Right lobe of liver (tissue), 6 donors: ENCODE measurements around the gene MBP. TPM values are rescaled to one million over a fixed set of nuclear protein-coding genes. Genes with fewer than 3 reads are reported as not detected.
"Not testable (repeated sequence)": the region's sequence is repeated elsewhere in the genome, so short reads cannot be mapped to it uniquely, and the experiment has no call there.

Source experiments
- ATAC-seq, 4 donors: fragments of 200-7000 bp; cut with Tn5 transposase; one replicate each; pipeline ENCODE4 v1.9.1; 2020; ENCODE audit warnings: mild to moderate bottlenecking in 4 of 4, moderate library complexity in 4 of 4
- DNase-seq, 3 donors: peaks; one replicate each; pipeline ENCODE4 v3.0.0-alpha.2; 2020
- H3K27ac ChIP-seq, 3 donors: fragments of 200-600 bp; one replicate each; pipeline ENCODE4 v1.8.0; 2022
- H3K27me3 ChIP-seq, 2 donors: fragments of 200-600 bp; one replicate each; pipeline ENCODE4 v1.8.0; 2022
- H3K36me3 ChIP-seq, 4 donors: fragments of 200-600 bp; sonication (generic) in 1 of 4; one replicate each; pipeline versions ENCODE4 v1.5.1 to v1.8.0; 2017 to 2022; ENCODE audit warnings: control low read depth in 1 of 4
- H3K4me1 ChIP-seq, 4 donors: fragments of 200-600 bp; sonication (generic) in 1 of 4; one replicate each; pipeline versions ENCODE4 v1.5.1 to v1.8.0; 2017 to 2022; ENCODE audit warnings: control low read depth in 1 of 4
- H3K4me3 ChIP-seq, 3 donors: fragments of 200-600 bp; one replicate each; pipeline ENCODE4 v1.8.0; 2022
- H3K9me3 ChIP-seq, 4 donors: fragments of 200-600 bp; sonication (generic) in 1 of 4; one replicate each; pipeline versions ENCODE4 v1.5.1 to v1.8.0; 2017 to 2022; ENCODE audit warnings: control low read depth in 1 of 4
- CTCF ChIP-seq, 4 donors: fragments of 200-600 bp in 3 of 4; fragments of 450-650 bp in 1 of 4; IDR thresholded peaks; one replicate each; pipeline versions ENCODE4 v1.5.1 to v1.8.0; 2016 to 2022; ENCODE audit warnings: antibody characterized with exemption in 4 of 4, mild to moderate bottlenecking in 2 of 4
- POLR2A ChIP-seq: fragments of 450-650 bp; IDR thresholded peaks from one replicate; pipeline ENCODE4 v1.6.1; 2017; ENCODE audit warnings: antibody characterized with exemption, mild to moderate bottlenecking
- WGBS: methylation state at CpG from one replicate; pipeline ENCODE4 v1.1.6; 2018; ENCODE audit warnings: low coverage, low lambda C conversion rate; ENCODE audit not compliant: insufficient coverage; ENCODE audit errors: missing lambda C conversion rate; 5-methylcytosine and 5-hydroxymethylcytosine counted together
- intact Hi-C, 2 donors: fragments of 100-400 bp; cut with DNase I; formaldehyde crosslinking; loops; one replicate each; pipeline versions ENCODE4 v1.11.2 to v1.14.1; 2022
- total RNA-seq, 6 experiments: library from RNA; depleted of rRNA in 2 of 6; stranded (reverse); fragments of >200 nt in 2 of 6; fragmentation: NEBNext Ultra II Directional in 3 of 6; extraction: Animal tissue kit (Norgen Biotek cat#: 25700) in 3 of 6; gene quantifications; one replicate each; pipeline versions ENCODE4 v1.1.0 to v1.2.4, GENCODE V29; 2016 to 2023
- donor health status: DM: no; HTN: yes; CAD: no.
- donor health status: DM: no; HTN: no; CAD: no.
- donor health status: DM: no; HTN: no; CAD: no.
- donor health status: DM: no; HTN: yes; CAD: no.
- donor health status: DM: no; HTN: yes; CAD: no.

Gene MBP
- total RNA-seq, 6 experiments from 2014 or later = 24.0 to 40.8 (median 27.6) TPM

DNA sequence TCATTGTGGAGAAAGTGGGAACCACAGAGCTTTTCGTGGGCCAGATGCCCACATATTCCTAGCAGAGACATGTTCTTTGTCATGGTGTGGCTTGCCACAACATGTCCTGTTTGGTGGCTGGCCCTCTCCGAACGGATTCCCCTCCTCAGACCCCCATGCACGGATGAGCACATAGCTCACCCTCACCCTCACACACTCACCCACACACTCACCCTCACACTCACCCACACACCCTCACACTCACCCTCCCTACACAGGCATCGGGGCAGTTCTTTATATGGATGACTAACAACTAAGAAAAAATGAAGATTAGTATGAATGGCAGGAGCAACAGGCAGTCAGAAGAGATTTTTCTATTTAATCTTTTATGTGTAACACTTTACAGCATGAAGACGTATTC lies 160.3 kb downstream of the MBP start:
- Histone ChIP-seq H3K4me3 (no peak overlapping the region), H3K36me3 (peaks cover 0 to 6% (median 0%) of the 10 kb centered on the region in 4 donors), H3K27ac (no peak overlapping the region), H3K27me3 (no peaks in the 10 kb centered on the region), H3K9me3 (no peaks in the 10 kb centered on the region), H3K4me1 (no peaks in the 10 kb centered on the region)
- no peak for DNase-seq
- intact Hi-C loops = no loop called here
- TF ChIP-seq CTCF (IDR thresholded peaks at IDR 0.05) (no peak), POLR2A (no peak)
- ATAC-seq = peak in 1 of 4 donors; percentile 31
- 84% methylated on average over 5 of the region's 6 CpGs for WGBS

DNA sequence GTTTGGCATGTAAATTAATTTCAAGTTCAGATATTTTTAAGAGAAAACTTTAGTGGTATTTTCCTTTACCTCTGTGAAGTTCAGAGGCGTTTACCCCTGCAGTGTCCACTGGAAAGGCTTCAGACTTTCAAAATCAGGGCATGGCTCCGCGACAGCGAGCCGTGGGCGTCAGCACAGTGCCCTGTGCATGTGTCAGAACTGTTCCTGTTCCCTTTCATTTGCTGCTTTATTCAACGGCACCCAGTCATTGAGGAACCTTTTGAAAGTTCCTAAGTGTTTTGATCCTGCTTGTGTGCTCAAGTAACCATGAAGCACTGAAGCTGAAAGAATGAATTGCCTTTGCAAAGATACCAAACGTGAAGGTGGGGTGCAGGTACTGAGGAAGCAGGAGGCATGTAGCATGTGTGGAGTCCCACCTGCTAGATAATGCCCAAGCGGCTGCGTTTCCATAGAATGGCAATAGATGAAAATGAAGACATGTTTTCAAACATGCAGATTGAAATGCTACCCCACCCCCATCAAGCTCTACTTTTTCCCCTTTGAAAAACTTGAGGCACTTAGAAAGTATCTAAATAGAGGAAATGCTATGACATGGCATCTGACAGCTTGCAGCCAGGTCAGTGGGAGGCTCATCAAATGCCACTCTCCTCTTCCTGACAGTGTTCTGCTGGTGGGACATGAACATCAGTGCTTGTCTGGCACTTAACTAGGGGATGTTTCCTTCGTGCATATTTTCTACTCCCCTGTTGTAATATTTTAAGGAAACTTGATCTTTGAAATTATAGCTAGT lies 161.6 kb downstream of the MBP start:
- peaks cover 0 to 6% (median 0%) of the 10 kb centered on the region in 4 donors for H3K36me3 ChIP-seq
- no peak overlapping the region for H3K27ac ChIP-seq
- no peak overlapping the region for H3K4me3 ChIP-seq
- 66% methylated on average over 11 of the region's 11 CpGs for WGBS
- no peaks in the 10 kb centered on the region for H3K27me3 ChIP-seq
- H3K4me1 ChIP-seq = no peaks in the 10 kb centered on the region
- peak in 1 of 3 donors; percentile 35 for DNase-seq
- TF ChIP-seq POLR2A = no peak
- TF ChIP-seq CTCF (IDR thresholded peaks at IDR 0.05) = no peak
- ATAC-seq = peak in 3 of 4 donors; percentile 36 to 66 (median 61)
- no peaks in the 10 kb centered on the region for H3K9me3 ChIP-seq
- intact Hi-C loops = no loop called here

DNA sequence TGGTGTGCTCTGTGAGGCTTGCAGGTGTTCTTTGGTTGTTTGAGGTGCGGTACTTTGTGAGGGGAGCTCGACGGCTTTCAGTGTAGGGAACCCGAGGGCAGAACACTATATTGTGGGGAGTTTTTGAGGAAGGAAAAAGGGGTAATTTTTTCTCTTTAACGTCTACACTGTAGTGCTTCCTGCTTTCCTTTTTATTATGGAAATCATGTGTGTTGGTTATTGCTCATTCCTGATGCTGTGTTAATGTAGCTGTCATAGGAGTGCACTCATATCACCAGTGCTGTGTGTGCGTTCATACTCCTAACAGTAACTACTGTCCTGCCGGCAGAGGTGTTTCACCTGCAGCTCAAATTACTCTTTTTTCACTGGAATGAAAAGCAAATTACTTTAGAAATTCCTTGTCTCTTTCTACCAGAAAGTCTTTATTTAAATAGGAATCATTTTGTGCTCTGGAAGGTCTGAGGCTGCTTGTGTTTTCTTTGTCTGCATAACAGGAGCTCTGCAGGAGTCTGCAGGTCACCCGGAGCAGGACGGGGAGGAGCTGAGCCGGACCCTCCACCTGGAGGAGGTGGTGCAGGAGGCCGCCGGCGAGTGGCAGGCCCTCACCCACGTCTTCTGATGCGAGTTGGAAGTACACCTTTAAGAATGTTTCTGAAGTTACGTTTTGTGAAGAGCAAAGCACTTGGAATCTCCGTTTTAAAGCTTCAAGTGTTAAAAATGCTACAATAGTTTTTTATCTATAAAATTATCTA lies 164.7 kb downstream of the MBP start:
- H3K9me3 ChIP-seq = no peaks in the 10 kb centered on the region
- whole genome bisulfite sequencing = 54% methylated on average over 12 of the region's 17 CpGs
- intact Hi-C loops = no loop called here
- H3K36me3 ChIP-seq = peaks cover 0 to 6% (median 0%) of the 10 kb centered on the region in 4 donors
- no peaks in the 10 kb centered on the region for H3K27me3 ChIP-seq
- no peak overlapping the region for H3K4me3 ChIP-seq
- ATAC-seq (peak in 1 of 4 donors; percentile 52), DNase-seq (no peak)
- no peaks in the 10 kb centered on the region for H3K4me1 ChIP-seq
- H3K27ac ChIP-seq = no peak overlapping the region
- TF ChIP-seq POLR2A (no peak), CTCF (IDR thresholded peaks at IDR 0.05) (no peak)

DNA sequence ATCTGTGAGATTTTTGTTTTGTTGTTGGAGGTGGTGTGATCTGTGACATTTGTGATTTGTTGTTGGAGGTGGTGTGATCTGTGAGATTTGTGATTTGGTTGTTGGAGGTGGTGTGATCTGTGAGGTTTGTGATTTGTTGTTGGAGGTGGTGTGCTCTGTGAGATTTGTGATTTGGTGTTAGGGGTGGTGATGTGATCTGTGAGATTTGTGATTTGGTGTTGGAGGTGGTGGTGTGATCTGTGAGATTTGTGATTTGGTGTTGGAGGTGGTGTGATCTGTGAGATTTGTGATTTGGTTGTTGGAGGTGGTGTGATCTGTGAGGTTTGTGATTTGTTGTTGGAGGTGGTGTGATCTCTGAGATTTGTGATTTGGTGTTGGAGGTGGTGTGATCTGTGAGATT lies 165.3 kb downstream of the MBP start:
- H3K36me3 ChIP-seq, ATAC-seq, H3K4me3 ChIP-seq, H3K27me3 ChIP-seq, H3K27ac ChIP-seq, H3K4me1 ChIP-seq, H3K9me3 ChIP-seq, intact Hi-C loops, DNase-seq: not testable (repeated sequence)

GRCh38 chr18:76965555-76966151 lies 166.9 kb downstream of the MBP start:
- H3K9me3 ChIP-seq, ATAC-seq, intact Hi-C loops, H3K27ac ChIP-seq, H3K4me1 ChIP-seq, H3K4me3 ChIP-seq, H3K27me3 ChIP-seq, H3K36me3 ChIP-seq: not testable (repeated sequence)
- peak in 1 of 3 donors; percentile 26 for DNase-seq
- WGBS = 90% methylated on average over 2 of the region's 11 CpGs
